Measurements from ENCODE around the gene SLC30A2.
A peak's percentile ranks its signal among the peaks of the same experiment; 100 is the strongest.

Gene SLC30A2

GRCh38 chr1:26036756-26037281, 9.1 kb downstream of the SLC30A2 start:
- H3K9me3 ChIP-seq (ENCODE audit: insufficient read depth, low read depth, low read length): no peaks in the 10 kb centered on the region
- H3K27ac ChIP-seq (ENCODE audit: low read length): no peak overlapping the region
- peaks cover 3% of the 10 kb centered on the region; the same call in 1 of the 2 replicates for H3K4me1 ChIP-seq (ENCODE audit: insufficient read depth, low read length)
- peaks cover 68% of the 10 kb centered on the region for H3K27me3 ChIP-seq (ENCODE audit: insufficient read depth, low read length)
- no peak overlapping the region for H3K4me3 ChIP-seq (ENCODE audit: low read length)
- H3K36me3 ChIP-seq (ENCODE audit: insufficient read depth, low read depth, low read length): no peaks in the 10 kb centered on the region
- no peak overlapping the region for H3K9ac ChIP-seq (ENCODE audit: low read depth, low read length)

- no peak overlapping the region for H3K27ac ChIP-seq (ENCODE audit: low read length)
- no peaks in the 10 kb centered on the region for H3K9me3 ChIP-seq (ENCODE audit: insufficient read depth, low read depth, low read length)
- no peaks in the 10 kb centered on the region for H3K36me3 ChIP-seq (ENCODE audit: insufficient read depth, low read depth, low read length)
- H3K9ac ChIP-seq (ENCODE audit: low read depth, low read length): peak overlapping the region; percentile 63; the same call in 1 of the 2 replicates
- peaks cover 67% of the 10 kb centered on the region for H3K27me3 ChIP-seq (ENCODE audit: insufficient read depth, low read length)
- peaks cover 3% of the 10 kb centered on the region; the same call in 1 of the 2 replicates for H3K4me1 ChIP-seq (ENCODE audit: insufficient read depth, low read length)
- H3K4me3 ChIP-seq (ENCODE audit: low read length): peak overlapping the region; percentile 90
These were observed 9.8 kb downstream of the SLC30A2 start for GRCh38 chr1:26035959-26036755.

- Histone ChIP-seq H3K9ac (ENCODE audit: low read depth, low read length) (peak overlapping the region; percentile 63; the same call in 1 of the 2 replicates), H3K4me1 (ENCODE audit: insufficient read depth, low read length) (peaks cover 3% of the 10 kb centered on the region; the same call in 1 of the 2 replicates), H3K27ac (ENCODE audit: low read length) (no peak overlapping the region), H3K27me3 (ENCODE audit: insufficient read depth, low read length) (peaks cover 66% of the 10 kb centered on the region), H3K36me3 (ENCODE audit: insufficient read depth, low read depth, low read length) (no peaks in the 10 kb centered on the region), H3K4me3 (ENCODE audit: low read length) (peak overlapping the region; percentile 90), H3K9me3 (ENCODE audit: insufficient read depth, low read depth, low read length) (no peaks in the 10 kb centered on the region)
These were observed 10.5 kb downstream of the SLC30A2 start for GRCh38 chr1:26035203-26035958.

- H3K27ac ChIP-seq (ENCODE audit: low read length): no peak overlapping the region
- no peaks in the 10 kb centered on the region for H3K36me3 ChIP-seq (ENCODE audit: insufficient read depth, low read depth, low read length)
- peaks cover 3% of the 10 kb centered on the region; the same call in 1 of the 2 replicates for H3K4me1 ChIP-seq (ENCODE audit: insufficient read depth, low read length)
- peaks cover 64% of the 10 kb centered on the region for H3K27me3 ChIP-seq (ENCODE audit: insufficient read depth, low read length)
- H3K9ac ChIP-seq (ENCODE audit: low read depth, low read length): peak overlapping the region; percentile 63; the same call in 1 of the 2 replicates
- H3K4me3 ChIP-seq (ENCODE audit: low read length): peak overlapping the region; percentile 90
- H3K9me3 ChIP-seq (ENCODE audit: insufficient read depth, low read depth, low read length): no peaks in the 10 kb centered on the region
These were observed 11.3 kb downstream of the SLC30A2 start for GRCh38 chr1:26034504-26035202.

GRCh38 chr1:26032656-26033357, 13.1 kb downstream of the SLC30A2 start:
- Histone ChIP-seq H3K27me3 (ENCODE audit: insufficient read depth, low read length) (peaks cover 56% of the 10 kb centered on the region), H3K4me1 (ENCODE audit: insufficient read depth, low read length) (peaks cover 3% of the 10 kb centered on the region; the same call in 1 of the 2 replicates), H3K36me3 (ENCODE audit: insufficient read depth, low read depth, low read length) (no peaks in the 10 kb centered on the region), H3K4me3 (ENCODE audit: low read length) (no peak overlapping the region), H3K27ac (ENCODE audit: low read length) (no peak overlapping the region), H3K9ac (ENCODE audit: low read depth, low read length) (no peak overlapping the region), H3K9me3 (ENCODE audit: insufficient read depth, low read depth, low read length) (no peaks in the 10 kb centered on the region)

GRCh38 chr1:26031611-26032220, 14.2 kb downstream of the SLC30A2 start:
- peaks cover 50% of the 10 kb centered on the region for H3K27me3 ChIP-seq (ENCODE audit: insufficient read depth, low read length)
- no peak overlapping the region for H3K9ac ChIP-seq (ENCODE audit: low read depth, low read length)
- H3K36me3 ChIP-seq (ENCODE audit: insufficient read depth, low read depth, low read length): no peaks in the 10 kb centered on the region
- H3K4me3 ChIP-seq (ENCODE audit: low read length): no peak overlapping the region
- peaks cover 3% of the 10 kb centered on the region; the same call in 1 of the 2 replicates for H3K4me1 ChIP-seq (ENCODE audit: insufficient read depth, low read length)
- H3K9me3 ChIP-seq (ENCODE audit: insufficient read depth, low read depth, low read length): no peaks in the 10 kb centered on the region
- H3K27ac ChIP-seq (ENCODE audit: low read length): no peak overlapping the region

DNA sequence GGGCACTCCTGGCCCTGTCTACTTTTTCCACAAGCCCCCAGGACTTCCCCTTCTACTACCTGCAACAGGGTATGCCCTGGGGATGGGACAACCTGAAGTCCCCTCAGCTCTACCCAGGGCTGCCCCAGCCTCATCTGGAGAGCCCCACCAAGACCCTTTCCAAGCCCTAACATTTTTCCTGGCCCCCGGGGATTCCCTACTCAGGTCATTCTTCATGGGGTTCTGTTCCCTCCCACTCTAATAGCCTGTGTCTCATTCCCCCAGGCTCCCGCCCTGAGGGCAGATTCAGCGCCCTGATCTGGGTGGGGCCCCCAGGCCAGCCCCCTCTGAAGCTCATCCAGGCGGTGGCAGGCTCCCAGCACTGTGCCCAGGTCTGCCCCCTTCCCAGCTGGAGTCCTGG, 14.7 kb downstream of the SLC30A2 start:
- Histone ChIP-seq H3K9ac (ENCODE audit: low read depth, low read length) (no peak overlapping the region), H3K9me3 (ENCODE audit: insufficient read depth, low read depth, low read length) (no peaks in the 10 kb centered on the region), H3K4me1 (ENCODE audit: insufficient read depth, low read length) (peaks cover 1% of the 10 kb centered on the region; the same call in 1 of the 2 replicates), H3K4me3 (ENCODE audit: low read length) (no peak overlapping the region), H3K36me3 (ENCODE audit: insufficient read depth, low read depth, low read length) (no peaks in the 10 kb centered on the region), H3K27ac (ENCODE audit: low read length) (no peak overlapping the region), H3K27me3 (ENCODE audit: insufficient read depth, low read length) (peaks cover 45% of the 10 kb centered on the region)

DNA sequence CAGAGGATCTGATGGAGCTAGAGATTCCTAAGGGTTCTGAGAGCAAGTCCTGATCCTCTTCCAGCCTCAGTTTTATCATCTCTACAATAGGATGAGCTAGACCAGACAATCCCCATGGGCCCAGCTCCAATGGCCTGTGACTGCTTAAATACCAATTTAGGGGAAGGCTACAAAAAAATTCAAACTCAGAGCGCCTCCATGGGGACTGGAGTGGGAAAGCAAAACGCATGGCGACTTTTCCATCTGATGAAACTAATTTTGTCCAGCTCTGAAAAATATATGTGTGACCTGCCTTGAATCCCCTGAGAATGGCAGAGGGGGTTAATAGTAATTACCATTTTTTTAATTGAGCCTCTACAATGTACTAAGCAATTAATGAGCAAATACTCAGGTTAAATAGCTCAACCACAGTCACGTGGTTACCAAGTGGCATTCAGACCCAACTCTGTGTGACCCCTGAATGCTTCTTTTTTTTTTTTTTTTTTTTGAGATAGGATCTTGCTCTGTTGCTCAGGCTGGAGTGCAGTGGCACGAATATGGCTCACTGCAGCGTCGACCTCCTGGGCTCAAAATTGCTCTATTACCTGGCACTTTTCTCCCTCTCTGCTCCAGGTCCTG, 15.9 kb downstream of the SLC30A2 start:
- H3K4me3 ChIP-seq (ENCODE audit: low read length): no peak overlapping the region
- no peaks in the 10 kb centered on the region for H3K4me1 ChIP-seq (ENCODE audit: insufficient read depth, low read length)
- H3K9ac ChIP-seq (ENCODE audit: low read depth, low read length): no peak overlapping the region
- H3K27ac ChIP-seq (ENCODE audit: low read length): no peak overlapping the region
- peaks cover 36% of the 10 kb centered on the region for H3K27me3 ChIP-seq (ENCODE audit: insufficient read depth, low read length)
- no peaks in the 10 kb centered on the region for H3K36me3 ChIP-seq (ENCODE audit: insufficient read depth, low read depth, low read length)
- H3K9me3 ChIP-seq (ENCODE audit: insufficient read depth, low read depth, low read length): no peaks in the 10 kb centered on the region

DNA sequence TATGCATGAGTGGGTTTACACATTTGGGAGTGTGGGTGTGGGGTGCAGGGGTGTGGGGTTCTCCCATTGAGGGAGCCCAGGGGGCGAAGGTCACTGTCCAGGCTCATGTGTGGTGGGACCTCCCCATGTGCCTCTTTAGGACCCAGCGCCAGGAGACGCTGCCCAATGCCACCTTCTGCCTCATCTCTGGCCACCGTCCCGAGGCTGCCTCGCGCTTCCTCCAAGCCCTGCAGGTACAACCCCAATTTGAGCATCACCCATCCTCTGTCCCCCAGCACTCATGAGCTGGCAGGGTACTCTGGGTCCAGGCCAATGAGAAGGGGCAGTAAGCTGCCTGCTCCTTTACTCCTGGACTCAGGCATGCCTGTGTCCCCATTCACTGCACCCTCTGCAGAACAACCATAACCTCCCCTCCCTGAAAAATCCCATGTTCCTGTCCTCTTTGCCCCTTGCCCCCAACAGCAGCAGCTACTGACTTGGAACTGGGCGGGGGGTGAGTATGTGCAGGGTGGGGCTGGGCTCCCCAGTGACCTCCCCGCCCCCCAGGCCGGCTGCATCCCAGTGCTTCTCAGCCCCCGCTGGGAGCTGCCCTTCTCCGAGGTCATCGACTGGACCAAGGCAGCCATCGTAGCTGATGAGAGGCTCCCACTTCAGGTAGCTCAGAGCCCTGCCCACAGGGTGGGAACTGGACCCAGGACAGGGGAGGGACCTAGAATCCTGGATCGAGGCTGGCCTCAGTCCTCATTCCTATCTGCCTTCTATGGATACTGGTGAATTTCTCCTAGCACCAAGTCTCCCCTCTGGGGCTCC, 16.7 kb downstream of the SLC30A2 start:
- no peaks in the 10 kb centered on the region for H3K9me3 ChIP-seq (ENCODE audit: insufficient read depth, low read depth, low read length)
- H3K4me1 ChIP-seq (ENCODE audit: insufficient read depth, low read length): no peaks in the 10 kb centered on the region
- no peaks in the 10 kb centered on the region for H3K36me3 ChIP-seq (ENCODE audit: insufficient read depth, low read depth, low read length)
- H3K4me3 ChIP-seq (ENCODE audit: low read length): no peak overlapping the region
- H3K27me3 ChIP-seq (ENCODE audit: insufficient read depth, low read length): peaks cover 29% of the 10 kb centered on the region
- H3K9ac ChIP-seq (ENCODE audit: low read depth, low read length): no peak overlapping the region
- H3K27ac ChIP-seq (ENCODE audit: low read length): no peak overlapping the region

- no peak overlapping the region for H3K4me3 ChIP-seq (ENCODE audit: low read length)
- no peaks in the 10 kb centered on the region for H3K36me3 ChIP-seq (ENCODE audit: insufficient read depth, low read depth, low read length)
- H3K4me1 ChIP-seq (ENCODE audit: insufficient read depth, low read length): no peaks in the 10 kb centered on the region
- peaks cover 22% of the 10 kb centered on the region for H3K27me3 ChIP-seq (ENCODE audit: insufficient read depth, low read length)
- no peak overlapping the region for H3K27ac ChIP-seq (ENCODE audit: low read length)
- H3K9ac ChIP-seq (ENCODE audit: low read depth, low read length): no peak overlapping the region
- no peaks in the 10 kb centered on the region for H3K9me3 ChIP-seq (ENCODE audit: insufficient read depth, low read depth, low read length)
These were observed 17.4 kb downstream of the SLC30A2 start for GRCh38 chr1:26028490-26028980.
